ENCODE data around the gene FARP1.

DNA sequence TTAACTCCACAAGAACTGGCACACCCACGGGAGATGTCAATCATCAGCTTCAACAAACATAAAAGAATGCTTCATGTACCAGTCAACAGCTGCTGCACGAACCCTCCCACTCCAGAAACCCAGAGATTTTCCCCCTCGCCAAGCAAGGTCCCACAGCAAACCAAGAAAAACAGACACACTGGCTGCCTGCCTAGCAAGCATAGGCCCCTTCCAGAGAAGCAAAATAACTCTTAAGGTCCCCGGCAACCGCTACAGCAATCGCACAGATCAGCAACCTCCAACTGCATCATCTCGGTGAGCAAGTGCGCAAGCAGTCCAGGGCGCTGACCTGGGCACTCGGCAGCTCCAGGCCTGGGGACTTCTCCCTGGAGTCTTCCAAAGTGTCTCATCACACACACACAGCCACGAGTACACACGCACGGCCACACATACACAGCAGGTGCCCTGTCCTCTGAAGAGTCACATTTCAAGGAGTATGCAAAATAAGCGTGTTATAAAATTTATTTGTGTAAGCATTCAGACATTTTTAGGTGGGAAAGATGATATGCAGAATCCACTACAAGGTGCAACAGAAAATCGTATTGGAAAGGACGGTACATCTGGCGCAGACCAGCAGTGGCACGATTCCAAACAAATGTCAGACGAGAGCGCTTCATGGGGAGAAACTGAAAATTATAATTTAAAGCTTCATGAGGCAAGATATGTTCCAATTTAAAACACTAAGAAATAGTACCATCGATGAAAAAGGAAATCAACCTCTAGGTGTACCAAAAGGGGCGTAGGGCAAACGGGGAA, 309.0 kb downstream of the FARP1 start:
- TF ChIP-seq SREBF2 (IDR thresholded peaks at IDR 0.05; ENCODE audit: low read length) (no peak), JUNB (IDR thresholded peaks at IDR 0.05) (no peak), YY1 (IDR thresholded peaks at IDR 0.05; ENCODE audit: low read depth, low read length) (no peak), TAF1 (IDR thresholded peaks at IDR 0.05; ENCODE audit: borderline replicate concordance, low read depth, low read length) (no peak)
- TF ChIP-seq, protein P1, sequence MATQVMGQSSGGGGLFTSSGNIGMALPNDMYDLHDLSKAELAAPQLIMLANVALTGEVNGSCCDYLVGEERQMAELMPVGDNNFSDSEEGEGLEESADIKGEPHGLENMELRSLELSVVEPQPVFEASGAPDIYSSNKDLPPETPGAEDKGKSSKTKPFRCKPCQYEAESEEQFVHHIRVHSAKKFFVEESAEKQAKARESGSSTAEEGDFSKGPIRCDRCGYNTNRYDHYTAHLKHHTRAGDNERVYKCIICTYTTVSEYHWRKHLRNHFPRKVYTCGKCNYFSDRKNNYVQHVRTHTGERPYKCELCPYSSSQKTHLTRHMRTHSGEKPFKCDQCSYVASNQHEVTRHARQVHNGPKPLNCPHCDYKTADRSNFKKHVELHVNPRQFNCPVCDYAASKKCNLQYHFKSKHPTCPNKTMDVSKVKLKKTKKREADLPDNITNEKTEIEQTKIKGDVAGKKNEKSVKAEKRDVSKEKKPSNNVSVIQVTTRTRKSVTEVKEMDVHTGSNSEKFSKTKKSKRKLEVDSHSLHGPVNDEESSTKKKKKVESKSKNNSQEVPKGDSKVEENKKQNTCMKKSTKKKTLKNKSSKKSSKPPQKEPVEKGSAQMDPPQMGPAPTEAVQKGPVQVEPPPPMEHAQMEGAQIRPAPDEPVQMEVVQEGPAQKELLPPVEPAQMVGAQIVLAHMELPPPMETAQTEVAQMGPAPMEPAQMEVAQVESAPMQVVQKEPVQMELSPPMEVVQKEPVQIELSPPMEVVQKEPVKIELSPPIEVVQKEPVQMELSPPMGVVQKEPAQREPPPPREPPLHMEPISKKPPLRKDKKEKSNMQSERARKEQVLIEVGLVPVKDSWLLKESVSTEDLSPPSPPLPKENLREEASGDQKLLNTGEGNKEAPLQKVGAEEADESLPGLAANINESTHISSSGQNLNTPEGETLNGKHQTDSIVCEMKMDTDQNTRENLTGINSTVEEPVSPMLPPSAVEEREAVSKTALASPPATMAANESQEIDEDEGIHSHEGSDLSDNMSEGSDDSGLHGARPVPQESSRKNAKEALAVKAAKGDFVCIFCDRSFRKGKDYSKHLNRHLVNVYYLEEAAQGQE (IDR thresholded peaks at IDR 0.05; ENCODE audit: low read depth, low read length): no peak
- TF ChIP-seq, protein P2, sequence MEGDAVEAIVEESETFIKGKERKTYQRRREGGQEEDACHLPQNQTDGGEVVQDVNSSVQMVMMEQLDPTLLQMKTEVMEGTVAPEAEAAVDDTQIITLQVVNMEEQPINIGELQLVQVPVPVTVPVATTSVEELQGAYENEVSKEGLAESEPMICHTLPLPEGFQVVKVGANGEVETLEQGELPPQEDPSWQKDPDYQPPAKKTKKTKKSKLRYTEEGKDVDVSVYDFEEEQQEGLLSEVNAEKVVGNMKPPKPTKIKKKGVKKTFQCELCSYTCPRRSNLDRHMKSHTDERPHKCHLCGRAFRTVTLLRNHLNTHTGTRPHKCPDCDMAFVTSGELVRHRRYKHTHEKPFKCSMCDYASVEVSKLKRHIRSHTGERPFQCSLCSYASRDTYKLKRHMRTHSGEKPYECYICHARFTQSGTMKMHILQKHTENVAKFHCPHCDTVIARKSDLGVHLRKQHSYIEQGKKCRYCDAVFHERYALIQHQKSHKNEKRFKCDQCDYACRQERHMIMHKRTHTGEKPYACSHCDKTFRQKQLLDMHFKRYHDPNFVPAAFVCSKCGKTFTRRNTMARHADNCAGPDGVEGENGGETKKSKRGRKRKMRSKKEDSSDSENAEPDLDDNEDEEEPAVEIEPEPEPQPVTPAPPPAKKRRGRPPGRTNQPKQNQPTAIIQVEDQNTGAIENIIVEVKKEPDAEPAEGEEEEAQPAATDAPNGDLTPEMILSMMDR (IDR thresholded peaks at IDR 0.05 in 2 of 3, conservative IDR thresholded peaks at IDR 0.05 in 1 of 3; ENCODE audit: control insufficient read depth in 2 of 3, extremely low read depth in 1 of 3, insufficient read depth in 1 of 3, low read depth in 3 of 3, low read length in 3 of 3): no peak
